Activated naive CD8-positive, alpha-beta T cell treated with anti-CD3 and anti-CD28 coated beads, Interleukin-2, amount 50 U/mL, for 24 hours (primary cell): ENCODE results near the gene MCM10.

Experiments
- ATAC-seq: fragments of 150-1000 bp; cut with Tn5 transposase; one replicate; pipeline ENCODE4 v1.10.0; 2021
- DNase-seq: peaks from one replicate; pipeline ENCODE4 v3.0.0; 2021
- H3K27ac Mint-ChIP-seq: one replicate; pipeline ENCODE4 v1.8.0; 2021; ENCODE audit warnings: mild to moderate bottlenecking, mixed read lengths
- H3K27me3 Mint-ChIP-seq: one replicate; pipeline ENCODE4 v1.8.0; 2021; ENCODE audit warnings: mixed read lengths
- H3K36me3 Mint-ChIP-seq: one replicate; pipeline ENCODE4 v1.8.0; 2021; ENCODE audit warnings: low read depth, mixed read lengths
- H3K4me1 Mint-ChIP-seq: one replicate; pipeline ENCODE4 v1.8.0; 2021; ENCODE audit warnings: mixed read lengths
- H3K4me3 Mint-ChIP-seq: one replicate; pipeline ENCODE4 v1.8.0; 2021; ENCODE audit warnings: mild to moderate bottlenecking, moderate library complexity, mixed read lengths
- H3K9me3 Mint-ChIP-seq: one replicate; pipeline ENCODE4 v1.8.0; 2021; ENCODE audit warnings: mixed read lengths

Gene MCM10

DNA sequence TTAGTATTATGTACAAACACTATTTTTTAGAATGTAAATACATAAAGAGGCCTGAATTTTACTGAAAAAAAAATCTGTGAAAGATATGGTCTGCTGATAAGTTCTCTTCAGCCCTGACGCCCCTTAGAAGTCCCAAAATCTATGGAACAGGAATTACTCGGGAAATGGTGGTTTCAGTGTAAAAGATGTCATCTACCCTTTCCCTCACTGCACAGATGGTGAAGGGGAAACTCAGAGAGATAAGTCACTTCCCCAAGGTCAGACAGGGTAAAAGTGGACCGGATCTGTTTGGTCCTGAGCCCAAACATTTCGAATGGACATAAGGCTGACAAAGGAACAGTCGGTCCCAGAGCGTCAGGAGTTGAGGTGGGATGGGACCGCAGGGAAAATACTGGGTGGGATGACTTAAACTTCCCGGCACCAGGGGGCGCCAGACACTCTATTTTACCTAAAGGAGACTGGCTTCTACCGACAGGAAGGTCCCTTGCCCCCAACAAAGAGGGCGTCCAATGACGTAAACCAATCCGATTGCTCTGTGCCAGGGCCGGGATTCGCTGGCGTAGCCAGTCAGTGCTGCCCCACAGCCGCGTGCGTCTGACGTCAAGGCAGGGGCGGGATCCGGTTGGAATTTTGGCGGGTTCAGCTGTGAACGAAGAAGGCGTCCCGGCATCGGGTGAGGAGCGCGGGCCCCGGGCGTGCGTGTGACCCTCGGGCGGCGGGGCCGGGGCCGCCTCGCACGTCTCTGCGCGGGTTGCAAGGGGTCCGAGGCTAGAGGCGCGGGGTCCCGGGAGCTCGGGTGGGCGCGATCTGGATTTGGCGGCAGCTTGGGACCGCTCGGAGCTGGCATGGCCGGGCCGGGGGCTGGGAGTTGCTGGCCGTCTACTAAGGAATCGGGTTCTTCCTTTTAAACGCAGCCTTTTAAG, at the start of gene MCM10:
Gene MCM10, plus strand, starts transcription at position 625 of the 923 bp plus-strand sequence. CDS start 2,645 bp downstream, outside the sequence.
- Mint-ChIP-seq H3K9me3 (no peaks in the 10 kb centered on the region), H3K36me3 (peaks cover 34% of the 10 kb centered on the region), H3K27ac (peak within 1 kb of the TSS; percentile 83), H3K4me1 (peaks cover 34% of the 10 kb centered on the region), H3K27me3 (peaks cover 5% of the 10 kb centered on the region), H3K4me3 (peak within 1 kb of the TSS; percentile 91)
- peak; percentile 100 for ATAC-seq
- peak; percentile 98 for DNase-seq

GRCh38 chr10:13113544-13113943, 47.8 kb upstream of the MCM10 start:
- H3K9me3 Mint-ChIP-seq: no peaks in the 10 kb centered on the region
- peaks cover 41% of the 10 kb centered on the region for H3K4me1 Mint-ChIP-seq
- DNase-seq (no peak), ATAC-seq (no peak)
- H3K27me3 Mint-ChIP-seq: no peaks in the 10 kb centered on the region
- no peak overlapping the region for H3K27ac Mint-ChIP-seq
- H3K36me3 Mint-ChIP-seq: peaks cover 43% of the 10 kb centered on the region
- H3K4me3 Mint-ChIP-seq: no peak overlapping the region

- H3K27ac Mint-ChIP-seq: peak overlapping the region; percentile 49
- H3K4me1 Mint-ChIP-seq: peaks cover 19% of the 10 kb centered on the region
- H3K27me3 Mint-ChIP-seq: no peaks in the 10 kb centered on the region
- H3K4me3 Mint-ChIP-seq: peak overlapping the region; percentile 43
- H3K9me3 Mint-ChIP-seq: no peaks in the 10 kb centered on the region
- no peak for DNase-seq
- ATAC-seq: no peak
- H3K36me3 Mint-ChIP-seq: peaks cover 48% of the 10 kb centered on the region
Observed at GRCh38 chr10:13115832-13116803, 45.2 kb upstream of the MCM10 start.

GRCh38 chr10:13117841-13118783, 43.2 kb upstream of the MCM10 start:
- Mint-ChIP-seq H3K27ac (no peak overlapping the region), H3K9me3 (no peaks in the 10 kb centered on the region), H3K36me3 (peaks cover 53% of the 10 kb centered on the region), H3K4me3 (no peak overlapping the region), H3K4me1 (peaks cover 19% of the 10 kb centered on the region), H3K27me3 (no peaks in the 10 kb centered on the region)
- ATAC-seq (peak; percentile 39), DNase-seq (no peak)

DNA sequence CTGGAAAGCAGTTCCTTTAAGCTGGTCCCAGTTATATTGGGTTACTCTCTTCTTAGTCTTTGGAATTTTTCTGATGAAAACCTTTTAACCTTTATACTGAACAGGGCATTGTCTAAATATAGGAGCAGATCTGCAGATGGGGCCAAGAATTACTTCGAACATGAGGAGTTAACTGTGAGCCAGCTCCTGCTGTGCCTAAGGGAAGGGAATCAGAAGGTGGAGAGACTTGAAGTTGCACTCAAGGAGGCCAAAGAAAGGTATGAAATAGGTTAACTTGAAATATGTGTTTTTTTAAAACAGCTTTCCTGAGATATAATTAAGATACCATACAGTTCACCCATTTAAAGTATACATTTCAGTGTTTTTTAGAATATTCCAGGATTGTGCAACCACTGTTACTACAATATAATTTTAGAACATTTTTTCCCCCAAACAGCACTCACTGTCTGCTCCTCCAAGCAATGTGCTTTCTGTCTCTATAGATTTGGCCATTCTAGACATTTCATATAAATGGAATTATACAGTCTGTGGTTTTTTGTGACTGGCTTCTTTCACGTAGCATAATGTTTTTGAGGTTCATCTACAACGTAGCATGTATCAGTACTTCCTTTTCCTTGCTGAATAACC, 42.5 kb upstream of the MCM10 start:
- Mint-ChIP-seq H3K27ac (no peak overlapping the region), H3K36me3 (peaks cover 54% of the 10 kb centered on the region), H3K9me3 (no peaks in the 10 kb centered on the region), H3K4me1 (peaks cover 19% of the 10 kb centered on the region), H3K4me3 (no peak overlapping the region), H3K27me3 (no peaks in the 10 kb centered on the region)
- DNase-seq (no peak), ATAC-seq (no peak)

GRCh38 chr10:13120786-13121499, 40.4 kb upstream of the MCM10 start:
- no peak overlapping the region for H3K4me3 Mint-ChIP-seq
- H3K9me3 Mint-ChIP-seq: no peaks in the 10 kb centered on the region
- no peak for ATAC-seq
- no peak for DNase-seq
- H3K4me1 Mint-ChIP-seq: peaks cover 16% of the 10 kb centered on the region
- H3K36me3 Mint-ChIP-seq: peaks cover 61% of the 10 kb centered on the region
- no peak overlapping the region for H3K27ac Mint-ChIP-seq
- no peaks in the 10 kb centered on the region for H3K27me3 Mint-ChIP-seq

DNA sequence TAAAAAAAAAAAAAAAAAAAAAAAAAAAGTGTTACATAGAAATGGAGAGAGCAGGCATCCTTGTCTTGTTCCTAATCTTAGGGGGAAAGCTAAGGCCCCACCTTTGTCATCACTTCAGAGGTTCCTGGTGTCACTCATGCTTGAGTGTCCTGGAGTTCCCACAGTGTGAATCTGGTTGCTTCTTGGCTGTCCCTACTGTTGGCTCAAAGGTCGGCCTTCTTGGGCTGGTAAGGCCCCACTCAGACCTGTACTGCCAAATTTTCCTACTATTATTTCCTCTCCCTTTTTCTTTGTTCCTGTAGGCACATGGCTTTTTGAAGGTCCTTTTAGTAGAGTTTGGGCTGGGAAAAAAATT, 39.9 kb upstream of the MCM10 start:
- no peak overlapping the region for H3K4me3 Mint-ChIP-seq
- H3K27ac Mint-ChIP-seq: no peak overlapping the region
- H3K9me3 Mint-ChIP-seq: no peaks in the 10 kb centered on the region
- ATAC-seq (no peak), DNase-seq (no peak)
- H3K36me3 Mint-ChIP-seq: peaks cover 60% of the 10 kb centered on the region
- H3K4me1 Mint-ChIP-seq: peaks cover 12% of the 10 kb centered on the region
- no peaks in the 10 kb centered on the region for H3K27me3 Mint-ChIP-seq

GRCh38 chr10:13136651-13137050, 24.7 kb upstream of the MCM10 start:
- ATAC-seq: no peak
- no peak for DNase-seq
- Mint-ChIP-seq H3K9me3 (no peaks in the 10 kb centered on the region), H3K27ac (no peak overlapping the region), H3K27me3 (no peaks in the 10 kb centered on the region), H3K4me3 (no peak overlapping the region), H3K4me1 (no peaks in the 10 kb centered on the region), H3K36me3 (peaks cover 44% of the 10 kb centered on the region)

DNA sequence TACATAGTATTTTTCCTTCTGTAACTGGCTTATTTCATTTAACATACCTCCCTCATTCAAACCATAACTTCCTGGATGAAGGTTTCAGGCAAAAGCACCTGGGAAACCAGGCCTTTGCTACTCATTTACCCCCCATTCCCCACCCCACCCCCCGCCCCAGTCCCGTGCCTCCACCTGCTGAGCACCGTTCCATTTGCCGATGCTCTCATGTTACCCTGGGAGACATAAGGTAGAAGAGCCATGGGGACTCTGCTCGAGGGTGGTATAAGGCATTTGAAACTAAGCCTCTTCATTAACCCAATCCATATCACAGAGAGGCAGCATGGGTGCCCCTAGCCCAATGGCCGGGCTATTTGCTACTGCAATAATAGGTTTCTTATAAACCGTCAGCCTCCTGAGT, 22.2 kb upstream of the MCM10 start:
- DNase-seq: no peak
- H3K27ac Mint-ChIP-seq: no peak overlapping the region
- no peak for ATAC-seq
- H3K4me1 Mint-ChIP-seq: no peaks in the 10 kb centered on the region
- H3K27me3 Mint-ChIP-seq: no peaks in the 10 kb centered on the region
- peaks cover 37% of the 10 kb centered on the region for H3K36me3 Mint-ChIP-seq
- H3K9me3 Mint-ChIP-seq: peaks cover 1% of the 10 kb centered on the region
- H3K4me3 Mint-ChIP-seq: no peak overlapping the region

DNA sequence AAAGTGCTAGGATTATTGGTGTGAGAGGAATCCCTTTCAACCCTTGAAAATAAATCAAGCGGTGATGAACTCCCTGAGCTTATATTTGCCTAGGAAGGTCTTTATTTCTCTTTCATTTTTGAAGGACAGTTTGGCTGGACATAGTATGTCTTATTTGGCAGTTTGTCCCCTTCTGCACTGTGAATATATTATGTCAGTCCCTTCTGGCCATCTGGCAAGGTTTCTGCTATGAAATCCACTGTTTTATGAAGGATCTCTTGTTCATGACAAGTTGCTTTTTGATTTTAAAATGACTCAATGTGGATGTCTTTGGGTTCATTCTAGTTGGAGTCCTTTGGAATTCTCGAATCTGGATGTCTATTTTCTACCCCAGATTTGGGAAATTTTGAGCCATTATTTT, 21.7 kb upstream of the MCM10 start:
- ATAC-seq: no peak

GRCh38 chr10:13140627-13141190, 20.6 kb upstream of the MCM10 start:
- H3K27me3 Mint-ChIP-seq: no peaks in the 10 kb centered on the region
- no peaks in the 10 kb centered on the region for H3K4me1 Mint-ChIP-seq
- peaks cover 15% of the 10 kb centered on the region for H3K9me3 Mint-ChIP-seq
- no peak for DNase-seq
- H3K36me3 Mint-ChIP-seq: peaks cover 35% of the 10 kb centered on the region
- H3K27ac Mint-ChIP-seq: no peak overlapping the region
- no peak for ATAC-seq
- no peak overlapping the region for H3K4me3 Mint-ChIP-seq

More for the DNA sequence above, 21.7 kb upstream of the MCM10 start:
- Mint-ChIP-seq H3K36me3 (peaks cover 40% of the 10 kb centered on the region), H3K9me3 (peaks cover 7% of the 10 kb centered on the region), H3K27me3 (no peaks in the 10 kb centered on the region), H3K27ac (no peak overlapping the region), H3K4me1 (no peaks in the 10 kb centered on the region), H3K4me3 (no peak overlapping the region)
- DNase-seq: no peak

DNA sequence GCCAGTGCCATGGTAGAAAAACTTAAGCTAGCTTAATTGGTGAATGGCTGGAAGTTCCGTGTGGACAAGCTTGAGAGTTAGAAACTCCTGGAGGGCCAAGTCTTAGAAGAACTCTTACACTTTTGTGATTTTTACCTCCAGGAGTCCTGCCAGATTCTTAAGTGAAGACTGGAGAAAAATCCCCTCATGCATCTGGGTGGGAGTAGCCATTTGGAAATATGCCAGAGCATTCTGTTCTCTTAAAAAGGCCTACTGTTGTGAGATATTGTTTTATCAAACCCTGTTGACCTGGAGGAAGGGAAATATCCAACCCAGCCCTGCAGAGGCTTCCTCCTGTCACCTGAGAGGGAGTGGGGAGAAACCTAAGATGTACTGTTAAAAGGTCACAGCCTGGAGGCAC, 17.6 kb upstream of the MCM10 start:
- Mint-ChIP-seq H3K4me3 (no peak overlapping the region), H3K36me3 (peaks cover 24% of the 10 kb centered on the region), H3K27me3 (no peaks in the 10 kb centered on the region), H3K27ac (no peak overlapping the region), H3K4me1 (no peaks in the 10 kb centered on the region), H3K9me3 (peaks cover 20% of the 10 kb centered on the region)
- DNase-seq (no peak), ATAC-seq (no peak)

DNA sequence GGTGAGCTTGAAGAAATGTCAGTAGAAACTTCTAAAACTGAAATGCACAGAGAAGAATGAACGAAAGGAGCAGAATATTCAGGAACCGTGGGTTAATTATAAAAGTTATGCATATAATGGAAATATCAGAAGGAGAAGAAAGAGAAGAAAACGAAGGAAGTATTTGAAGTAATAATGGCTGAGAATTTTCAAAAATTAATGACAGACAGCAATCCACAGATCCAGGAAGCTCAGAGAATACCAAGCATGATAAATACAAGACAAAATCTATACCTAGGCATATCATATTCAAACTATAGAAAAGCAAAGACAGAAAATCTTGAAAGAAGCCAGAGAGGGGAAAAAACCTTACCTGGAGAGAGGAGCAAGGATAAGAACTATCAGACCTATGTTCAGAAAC, 16.5 kb upstream of the MCM10 start:
- H3K9me3 Mint-ChIP-seq: peaks cover 22% of the 10 kb centered on the region
- no peak overlapping the region for H3K4me3 Mint-ChIP-seq
- H3K36me3 Mint-ChIP-seq: peaks cover 24% of the 10 kb centered on the region
- H3K27ac Mint-ChIP-seq: no peak overlapping the region
- H3K27me3 Mint-ChIP-seq: no peaks in the 10 kb centered on the region
- no peaks in the 10 kb centered on the region for H3K4me1 Mint-ChIP-seq
- ATAC-seq (no peak), DNase-seq (no peak)
